HUES64 (cell line): ENCODE measurements around the gene ADISSP.

Experiments used
- H3K27ac ChIP-seq: 2 replicates; pipeline ENCODE4 v1.7.0; 2013; ENCODE audit warnings: low read depth, low read length, inconsistent platforms
- H3K27me3 ChIP-seq: 2 replicates; pipeline ENCODE4 v1.6.1; 2013; ENCODE audit warnings: mild to moderate bottlenecking, low read length; ENCODE audit not compliant: insufficient read depth
- H3K36me3 ChIP-seq: 2 replicates; pipeline ENCODE4 v1.6.1; 2013; ENCODE audit warnings: mild to moderate bottlenecking, low read length; ENCODE audit not compliant: insufficient read depth
- H3K4me1 ChIP-seq: 2 replicates; pipeline ENCODE4 v1.6.1; 2013; ENCODE audit warnings: mild to moderate bottlenecking, low read length, moderate library complexity; ENCODE audit not compliant: insufficient read depth
- H3K4me3 ChIP-seq: 2 replicates; pipeline ENCODE4 v1.5.1; 2013; ENCODE audit warnings: mild to moderate bottlenecking, low read length, moderate library complexity
- H3K9ac ChIP-seq: 2 replicates; pipeline ENCODE4 v1.6.1; 2013; ENCODE audit warnings: mild to moderate bottlenecking, low read depth, low read length
- H3K9me3 ChIP-seq: 2 replicates; pipeline ENCODE4 v1.6.1; 2013; ENCODE audit warnings: low read depth, low read length; ENCODE audit not compliant: insufficient read depth
- WGBS: fragments of 150-250, 120-280 bp; methylation state at CpG from one replicate; pipeline ENCODE4 v1.1.7; 2013; ENCODE audit warnings: missing lambda C conversion rate; 5-methylcytosine and 5-hydroxymethylcytosine counted together

The ADISSP gene

DNA sequence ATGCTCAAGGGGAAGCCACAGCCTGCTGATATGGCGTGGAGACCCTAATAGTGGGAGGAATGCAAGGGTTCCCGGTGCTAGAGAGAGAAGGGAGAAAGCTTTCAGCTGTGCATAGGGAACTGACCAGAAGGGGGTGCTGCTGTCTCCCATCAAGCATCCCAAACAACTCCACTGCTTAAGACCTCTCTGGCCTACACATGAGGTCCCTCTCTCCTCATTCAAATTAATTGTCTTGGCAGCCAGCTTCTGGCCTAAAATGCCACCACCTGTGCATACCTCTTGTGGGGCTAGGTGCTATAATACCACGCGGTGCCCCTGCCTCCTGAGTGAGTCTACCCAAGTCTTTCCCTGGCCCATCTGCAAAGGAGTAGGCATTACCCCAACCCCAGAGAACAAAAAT lies 14.5 kb downstream of the ADISSP start:
- WGBS: 31% methylated on average over 4 of the region's 4 CpGs
- Histone ChIP-seq H3K27ac (no peak overlapping the region), H3K4me3 (no peak overlapping the region)

DNA sequence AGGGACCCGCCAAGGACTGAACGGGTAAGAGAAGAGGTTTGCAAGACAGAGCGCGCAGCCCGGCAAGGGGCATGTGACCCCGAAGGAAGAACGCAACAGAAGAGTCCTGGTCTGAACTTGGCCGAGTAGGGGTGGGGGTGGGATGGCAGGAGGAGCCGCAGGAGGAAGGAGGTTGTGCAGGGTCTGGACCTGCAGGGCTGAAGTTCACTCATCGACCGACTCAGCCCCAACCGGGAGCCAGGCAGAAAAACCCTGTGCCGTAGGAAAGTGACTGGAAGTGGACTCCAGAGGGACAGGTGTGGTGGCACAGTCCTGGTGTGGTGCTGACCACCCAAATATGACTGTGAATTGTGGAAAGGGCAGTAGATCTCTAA lies 15.2 kb downstream of the ADISSP start:
- 28% methylated on average over 13 of the region's 13 CpGs for WGBS
- Histone ChIP-seq H3K27ac (no peak overlapping the region), H3K27me3 (peaks cover 50% of the 10 kb centered on the region), H3K9me3 (no peaks in the 10 kb centered on the region), H3K4me3 (peak overlapping the region; percentile 60), H3K9ac (no peak overlapping the region), H3K4me1 (0 out of 2 replicates have a peak, but pooled peaks cover 7% of the 10 kb centered on the region), H3K36me3 (peaks cover 21% of the 10 kb centered on the region)

More for the DNA sequence above, 14.5 kb downstream of the ADISSP start:
- Histone ChIP-seq H3K4me1 (0 out of 2 replicates have a peak, but pooled peaks cover 7% of the 10 kb centered on the region), H3K36me3 (peaks cover 27% of the 10 kb centered on the region), H3K9ac (no peak overlapping the region), H3K27me3 (peaks cover 48% of the 10 kb centered on the region), H3K9me3 (no peaks in the 10 kb centered on the region)

DNA sequence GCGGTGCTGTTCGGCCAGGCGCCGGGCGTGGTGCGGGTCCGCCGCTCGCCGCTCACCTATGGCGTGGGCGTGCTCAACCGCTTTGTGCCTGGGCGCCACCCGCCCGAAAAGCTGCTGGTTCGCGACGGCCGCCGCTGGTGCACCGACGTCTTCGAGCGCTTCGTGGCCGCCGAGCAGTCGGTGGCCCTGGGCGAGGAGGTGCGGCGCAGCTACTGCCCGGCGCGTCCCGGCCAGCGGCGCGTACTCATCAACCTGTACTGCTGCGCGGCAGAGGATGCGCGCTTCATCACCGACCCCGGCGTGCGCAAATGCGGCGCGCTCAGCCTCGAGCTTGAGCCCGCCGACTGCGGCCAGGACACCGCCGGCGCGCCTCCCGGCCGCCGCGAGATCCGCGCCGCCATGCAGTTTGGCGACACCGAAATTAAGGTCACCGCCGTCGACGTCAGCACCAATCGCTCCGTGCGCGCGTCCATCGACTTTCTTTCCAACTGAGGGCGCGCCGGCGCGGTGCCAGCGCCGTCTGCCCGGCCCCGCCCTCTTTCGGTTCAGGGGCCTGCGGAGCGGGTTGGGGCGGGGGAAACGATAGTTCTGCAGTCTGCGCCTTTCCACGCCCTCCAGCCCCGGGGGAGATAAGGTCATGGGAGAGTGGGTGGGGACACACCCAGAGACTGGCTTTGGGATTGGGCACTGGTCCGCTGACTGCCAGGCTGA lies 15.7 kb downstream of the ADISSP start:
- Histone ChIP-seq H3K9me3 (no peaks in the 10 kb centered on the region), H3K36me3 (peaks cover 17% of the 10 kb centered on the region), H3K9ac (peak overlapping the region; percentile 32; the same call in 1 of the 2 replicates), H3K27ac (no peak overlapping the region; the same call in 1 of the 2 replicates), H3K4me1 (0 out of 2 replicates have a peak, but pooled peaks cover 7% of the 10 kb centered on the region), H3K4me3 (peak overlapping the region; percentile 60), H3K27me3 (peaks cover 51% of the 10 kb centered on the region)
- 4% methylated on average over 95 of the region's 95 CpGs for WGBS

- H3K27ac ChIP-seq: no peak overlapping the region
- 19% methylated on average over 31 of the region's 31 CpGs for WGBS
- no peaks in the 10 kb centered on the region for H3K9me3 ChIP-seq
- peak overlapping the region; percentile 32; the same call in 1 of the 2 replicates for H3K9ac ChIP-seq
- H3K27me3 ChIP-seq: peaks cover 51% of the 10 kb centered on the region
- peak overlapping the region; percentile 60 for H3K4me3 ChIP-seq
- H3K4me1 ChIP-seq: 0 out of 2 replicates have a peak, but pooled peaks cover 7% of the 10 kb centered on the region
- H3K36me3 ChIP-seq: peaks cover 14% of the 10 kb centered on the region
Measured at GRCh38 chr20:3751305-3751674, 16.3 kb downstream of the ADISSP start.

- Histone ChIP-seq H3K36me3 (peaks cover 4% of the 10 kb centered on the region; the same call in 1 of the 2 replicates), H3K27me3 (peaks cover 51% of the 10 kb centered on the region), H3K4me1 (0 out of 2 replicates have a peak, but pooled peaks cover 7% of the 10 kb centered on the region), H3K9ac (no peak overlapping the region; the same call in 1 of the 2 replicates), H3K9me3 (no peaks in the 10 kb centered on the region), H3K27ac (no peak overlapping the region), H3K4me3 (peak overlapping the region; percentile 48)
- WGBS: 13% methylated on average over 72 of the region's 72 CpGs
Measured at GRCh38 chr20:3749689-3750531, 17.6 kb downstream of the ADISSP start.

GRCh38 chr20:3749087-3749688 lies 18.4 kb downstream of the ADISSP start:
- Histone ChIP-seq H3K27ac (no peak overlapping the region), H3K27me3 (peaks cover 56% of the 10 kb centered on the region), H3K4me3 (peak overlapping the region; percentile 48), H3K9me3 (no peaks in the 10 kb centered on the region), H3K9ac (no peak overlapping the region; the same call in 1 of the 2 replicates), H3K36me3 (no peaks in the 10 kb centered on the region), H3K4me1 (peaks cover 7% of the 10 kb centered on the region; the same call in 1 of the 2 replicates)
- WGBS: 84% methylated on average over 23 of the region's 24 CpGs

GRCh38 chr20:3748073-3748472 lies 19.5 kb downstream of the ADISSP start:
- Histone ChIP-seq H3K4me1 (peaks cover 7% of the 10 kb centered on the region; the same call in 1 of the 2 replicates), H3K4me3 (no peak overlapping the region), H3K9ac (no peak overlapping the region), H3K9me3 (no peaks in the 10 kb centered on the region), H3K36me3 (no peaks in the 10 kb centered on the region), H3K27ac (no peak overlapping the region), H3K27me3 (peaks cover 56% of the 10 kb centered on the region)
- 90% methylated on average over 16 of the region's 16 CpGs for WGBS

DNA sequence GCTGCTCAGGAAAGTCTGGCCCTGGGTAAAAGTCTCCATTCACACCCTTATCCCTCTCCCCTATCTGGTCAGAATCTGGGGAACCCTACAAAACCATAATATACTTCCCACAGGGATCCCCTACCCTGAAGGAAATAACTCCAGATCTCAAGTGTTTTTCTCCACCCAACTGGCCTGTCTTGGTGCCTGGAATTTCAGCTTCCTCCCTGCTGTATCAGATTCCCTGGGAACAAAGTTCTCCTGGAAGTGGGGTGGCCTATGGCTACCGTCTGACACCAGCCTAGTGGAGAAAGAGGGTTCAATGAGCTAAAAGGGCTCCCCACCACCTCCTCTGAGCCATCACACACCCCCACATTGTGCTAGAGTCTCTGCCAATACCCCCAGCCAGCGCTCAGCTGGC lies 20.1 kb downstream of the ADISSP start:
- H3K9me3 ChIP-seq: no peaks in the 10 kb centered on the region
- H3K36me3 ChIP-seq: no peaks in the 10 kb centered on the region
- no peak overlapping the region for H3K9ac ChIP-seq
- H3K4me1 ChIP-seq: peaks cover 3% of the 10 kb centered on the region; the same call in 1 of the 2 replicates
- H3K27ac ChIP-seq: no peak overlapping the region
- peaks cover 51% of the 10 kb centered on the region for H3K27me3 ChIP-seq
- WGBS: 82% methylated on average over 1 of the region's 2 CpGs
- H3K4me3 ChIP-seq: no peak overlapping the region

DNA sequence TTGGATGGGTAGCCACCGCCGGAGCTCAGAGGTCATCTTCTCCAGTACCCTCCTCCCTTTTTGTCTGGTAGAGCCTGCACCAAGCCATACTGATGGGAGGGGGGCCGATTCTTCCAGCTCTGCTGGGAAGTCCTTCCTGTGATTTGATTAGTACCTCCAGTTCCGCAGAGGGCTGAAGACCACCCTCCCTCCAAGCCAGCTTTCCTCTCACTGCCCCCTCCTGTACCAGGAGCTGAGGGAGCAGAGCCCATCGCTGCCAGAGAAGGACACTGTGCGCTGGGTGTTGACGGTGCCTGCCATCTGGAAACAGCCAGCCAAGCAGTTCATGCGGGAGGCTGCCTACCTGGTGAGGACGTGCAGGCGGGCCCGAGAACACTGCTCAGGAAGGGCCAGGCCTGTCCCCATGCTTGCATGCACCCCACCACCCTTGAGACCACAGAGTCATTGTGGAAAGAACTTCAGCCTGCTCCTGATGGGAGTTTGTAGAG lies 21.8 kb downstream of the ADISSP start:
- Histone ChIP-seq H3K36me3 (no peaks in the 10 kb centered on the region), H3K9ac (no peak overlapping the region), H3K4me1 (no peaks in the 10 kb centered on the region; the same call in 1 of the 2 replicates), H3K27ac (no peak overlapping the region), H3K9me3 (no peaks in the 10 kb centered on the region), H3K4me3 (peak overlapping the region; percentile 54), H3K27me3 (peaks cover 33% of the 10 kb centered on the region)
- 87% methylated on average over 11 of the region's 11 CpGs for WGBS

DNA sequence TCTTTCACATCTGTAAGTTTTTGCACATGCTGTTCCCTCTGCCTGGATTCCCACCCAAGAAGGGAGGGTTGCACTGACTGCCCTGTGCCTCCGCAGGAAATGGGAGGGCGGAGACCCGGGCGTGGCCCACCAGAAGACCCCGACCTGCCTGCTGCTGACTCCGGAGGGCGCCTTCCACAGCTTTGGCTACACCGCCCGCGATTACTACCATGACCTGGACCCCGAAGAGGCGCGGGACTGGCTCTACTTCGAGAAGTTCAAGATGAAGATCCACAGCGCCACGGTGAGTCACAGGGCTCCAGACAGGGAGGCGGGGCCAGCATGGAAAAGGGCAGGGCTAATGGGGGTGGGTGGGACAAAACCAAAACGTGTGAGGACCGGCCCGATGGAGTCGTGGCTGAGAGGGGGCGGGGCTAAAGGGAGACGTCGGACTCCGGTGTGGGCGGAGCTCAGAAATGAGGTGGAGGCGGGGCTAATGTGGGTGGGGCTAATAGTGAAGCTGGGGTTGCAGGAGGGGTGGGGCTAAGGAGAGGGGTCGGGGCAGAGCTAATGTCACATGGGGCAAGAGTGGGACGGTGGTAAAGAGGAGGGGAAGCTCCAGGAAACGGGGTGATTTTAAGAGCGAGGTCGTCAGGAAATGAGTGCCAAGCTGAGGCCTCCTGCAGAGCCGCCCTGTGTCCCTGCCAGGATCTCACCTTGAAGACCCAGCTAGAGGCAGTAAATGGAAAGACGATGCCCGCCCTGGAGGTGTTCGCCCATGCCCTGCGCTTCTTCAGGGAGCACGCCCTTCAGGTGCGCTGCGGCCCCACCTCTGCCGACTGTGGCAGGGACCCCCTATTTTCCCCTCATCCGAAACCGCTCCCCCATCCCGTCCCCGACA lies 22.5 kb downstream of the ADISSP start:
- peak overlapping the region; percentile 70 for H3K4me3 ChIP-seq
- H3K4me1 ChIP-seq: peaks cover 1% of the 10 kb centered on the region; the same call in 1 of the 2 replicates
- WGBS: 29% methylated on average over 45 of the region's 45 CpGs
- H3K27ac ChIP-seq: no peak overlapping the region
- peaks cover 27% of the 10 kb centered on the region for H3K27me3 ChIP-seq
- peak overlapping the region; percentile 48; the same call in 1 of the 2 replicates for H3K9ac ChIP-seq
- no peaks in the 10 kb centered on the region for H3K9me3 ChIP-seq
- no peaks in the 10 kb centered on the region for H3K36me3 ChIP-seq
